ENCODE results near the gene SLC17A2.

GRCh38 chr6:25899123-25899522 lies 31.4 kb downstream of the SLC17A2 start:
- TF ChIP-seq CTCF (IDR thresholded peaks at IDR 0.05) (no peak), POLR2A (IDR thresholded peaks at IDR 0.05) (no peak)
